Rectal smooth muscle tissue (tissue), 1 donor: ENCODE data around the gene ANO10.

Source experiments
- H3K27ac ChIP-seq: one replicate; pipeline ENCODE4 v1.7.0; 2013; ENCODE audit warnings: low read depth, low read length, inconsistent platforms
- H3K27me3 ChIP-seq: one replicate; pipeline ENCODE4 v1.7.0; 2013; ENCODE audit warnings: low read length; ENCODE audit not compliant: control insufficient read depth, insufficient read depth
- H3K36me3 ChIP-seq: one replicate; pipeline ENCODE4 v1.7.0; 2013; ENCODE audit warnings: low read length; ENCODE audit not compliant: control insufficient read depth, insufficient read depth
- H3K4me1 ChIP-seq: one replicate; pipeline ENCODE4 v1.7.0; 2013; ENCODE audit warnings: low read length; ENCODE audit not compliant: control insufficient read depth, insufficient read depth
- H3K4me3 ChIP-seq: one replicate; pipeline ENCODE4 v1.7.0; 2013; ENCODE audit warnings: low read length
- H3K9ac ChIP-seq: one replicate; pipeline ENCODE4 v1.7.0; 2013; ENCODE audit warnings: low read length

ANO10 gene

DNA sequence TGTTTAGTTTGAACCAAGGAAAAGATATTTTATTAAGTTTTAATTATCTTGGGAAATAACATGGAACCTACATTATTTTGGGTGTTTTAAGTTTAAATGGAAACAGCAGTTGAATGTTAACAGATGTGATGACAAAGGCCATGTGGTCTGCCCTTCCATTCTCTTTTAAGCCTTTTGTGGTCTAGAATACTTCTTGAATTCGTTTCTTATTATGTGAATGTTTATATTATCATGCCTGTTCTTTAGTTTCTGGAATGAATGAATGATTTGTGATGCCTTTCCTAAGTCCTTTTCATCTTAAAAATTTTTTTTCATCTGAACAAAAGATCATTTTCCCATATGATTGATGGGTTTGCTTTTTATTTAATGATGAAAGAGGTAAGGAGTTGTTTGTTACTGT lies 290.8 kb downstream of the ANO10 start:
- H3K4me3 ChIP-seq, result no peak overlapping the region
- no peaks in the 10 kb centered on the region for H3K36me3 ChIP-seq
- no peak overlapping the region for H3K27ac ChIP-seq
- H3K27me3 ChIP-seq, result no peaks in the 10 kb centered on the region
- no peak overlapping the region for H3K9ac ChIP-seq
- H3K4me1 ChIP-seq, result peaks cover 5% of the 10 kb centered on the region

DNA sequence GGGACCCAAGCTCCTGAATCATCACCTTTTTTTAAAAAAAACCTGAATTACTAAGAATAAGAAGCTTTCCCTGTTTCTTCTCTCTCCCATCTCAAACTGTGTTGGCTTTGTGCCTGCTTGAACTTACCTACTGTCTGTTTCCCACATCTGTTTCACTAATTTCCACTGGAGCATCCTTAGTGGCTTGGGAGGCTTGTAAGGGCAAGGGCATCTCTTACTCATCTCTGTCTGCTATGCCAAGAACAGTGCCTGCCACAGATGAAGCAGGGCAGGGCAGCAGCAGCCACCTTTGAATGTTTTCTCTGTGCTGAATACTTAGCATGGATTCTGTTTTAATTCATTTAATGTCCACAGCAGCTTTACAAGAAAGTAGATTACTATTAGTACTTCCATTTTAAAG lies 293.2 kb downstream of the ANO10 start:
- H3K4me1 ChIP-seq, result peaks cover 10% of the 10 kb centered on the region
- H3K36me3 ChIP-seq, result no peaks in the 10 kb centered on the region
- no peak overlapping the region for H3K9ac ChIP-seq
- H3K4me3 ChIP-seq, result no peak overlapping the region
- H3K27ac ChIP-seq, result no peak overlapping the region
- H3K27me3 ChIP-seq, result no peaks in the 10 kb centered on the region

GRCh38 chr3:43327582-43327979 lies 294.2 kb downstream of the ANO10 start:
- Histone ChIP-seq H3K4me3 (no peak overlapping the region), H3K4me1 (peaks cover 10% of the 10 kb centered on the region), H3K27me3 (no peaks in the 10 kb centered on the region), H3K36me3 (no peaks in the 10 kb centered on the region), H3K27ac (no peak overlapping the region), H3K9ac (no peak overlapping the region)

GRCh38 chr3:43326891-43327581 lies 294.8 kb downstream of the ANO10 start:
- Histone ChIP-seq H3K4me3 (no peak overlapping the region), H3K4me1 (peaks cover 10% of the 10 kb centered on the region), H3K27me3 (no peaks in the 10 kb centered on the region), H3K9ac (no peak overlapping the region), H3K36me3 (no peaks in the 10 kb centered on the region), H3K27ac (peak overlapping the region; percentile 34)

GRCh38 chr3:43323541-43323940 lies 298.3 kb downstream of the ANO10 start:
- Histone ChIP-seq H3K4me1 (peaks cover 10% of the 10 kb centered on the region), H3K9ac (no peak overlapping the region), H3K4me3 (no peak overlapping the region), H3K27me3 (no peaks in the 10 kb centered on the region), H3K36me3 (no peaks in the 10 kb centered on the region), H3K27ac (no peak overlapping the region)

- H3K9ac ChIP-seq, result no peak overlapping the region
- H3K4me1 ChIP-seq, result peaks cover 2% of the 10 kb centered on the region
- no peaks in the 10 kb centered on the region for H3K36me3 ChIP-seq
- no peaks in the 10 kb centered on the region for H3K27me3 ChIP-seq
- no peak overlapping the region for H3K27ac ChIP-seq
- no peak overlapping the region for H3K4me3 ChIP-seq
These were observed 301.5 kb downstream of the ANO10 start for GRCh38 chr3:43320288-43320687.

DNA sequence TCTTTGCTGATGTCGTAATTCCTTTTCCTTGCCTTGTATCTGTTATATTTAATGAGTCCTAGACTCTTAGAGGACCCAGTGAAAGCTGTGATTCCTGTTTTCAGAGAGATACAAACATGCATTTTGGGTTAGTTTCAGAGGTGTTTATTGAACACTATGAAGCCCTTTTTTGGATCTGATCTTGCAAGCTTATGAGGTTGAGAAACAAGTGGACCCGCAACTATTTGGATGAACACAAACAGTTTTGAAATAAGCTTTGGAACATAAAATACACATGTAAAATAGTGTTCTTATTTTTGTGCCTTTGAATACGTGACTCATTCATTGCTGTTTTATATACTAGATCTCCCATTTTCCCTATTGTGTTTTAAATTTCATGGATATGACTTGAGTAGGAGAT lies 302.0 kb downstream of the ANO10 start:
- Histone ChIP-seq H3K36me3 (no peaks in the 10 kb centered on the region), H3K9ac (no peak overlapping the region), H3K4me1 (peaks cover under 1% of the 10 kb centered on the region), H3K27me3 (no peaks in the 10 kb centered on the region), H3K4me3 (no peak overlapping the region), H3K27ac (no peak overlapping the region)

DNA sequence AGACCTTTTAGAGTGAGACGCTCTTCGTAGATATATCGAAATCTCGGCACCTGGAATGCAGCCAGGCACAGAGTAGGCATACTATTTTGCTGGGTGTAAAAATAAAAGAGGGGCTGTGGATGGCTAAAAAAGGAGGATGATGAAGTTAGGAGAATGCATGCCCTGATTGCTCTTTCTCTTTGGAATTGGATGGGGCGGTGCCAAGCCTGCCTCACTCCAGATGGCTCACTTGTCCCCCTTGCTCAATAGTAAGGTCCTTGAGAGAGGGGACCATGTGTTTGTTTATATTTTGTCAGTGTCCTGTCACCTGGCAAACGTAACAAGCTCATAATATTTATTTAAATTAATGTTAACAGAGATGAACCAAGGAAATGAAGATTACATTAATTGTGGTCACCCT lies 302.4 kb downstream of the ANO10 start:
- H3K4me1 ChIP-seq, result no peaks in the 10 kb centered on the region
- H3K27ac ChIP-seq, result no peak overlapping the region
- no peaks in the 10 kb centered on the region for H3K27me3 ChIP-seq
- H3K36me3 ChIP-seq, result no peaks in the 10 kb centered on the region
- no peak overlapping the region for H3K9ac ChIP-seq
- H3K4me3 ChIP-seq, result no peak overlapping the region

- no peak overlapping the region for H3K4me3 ChIP-seq
- H3K36me3 ChIP-seq, result no peaks in the 10 kb centered on the region
- no peaks in the 10 kb centered on the region for H3K27me3 ChIP-seq
- H3K27ac ChIP-seq, result no peak overlapping the region
- H3K9ac ChIP-seq, result no peak overlapping the region
- no peaks in the 10 kb centered on the region for H3K4me1 ChIP-seq
These were observed 304.1 kb downstream of the ANO10 start for GRCh38 chr3:43317461-43318316.

- Histone ChIP-seq H3K27ac (no peak overlapping the region), H3K36me3 (no peaks in the 10 kb centered on the region), H3K9ac (no peak overlapping the region), H3K4me1 (no peaks in the 10 kb centered on the region), H3K4me3 (no peak overlapping the region), H3K27me3 (no peaks in the 10 kb centered on the region)
These were observed 304.9 kb downstream of the ANO10 start for GRCh38 chr3:43316783-43317460.
